K562 (cell line): ENCODE results near the gene CPSF4. TPM values are rescaled to one million over a fixed set of nuclear protein-coding genes. Genes with fewer than 3 reads are reported as not detected.

Experiments used
- AFF4 ChIP-seq: sonication (generic); formaldehyde crosslinking; IDR thresholded peaks from 2 replicates; pipeline ENCODE4 v1.8.0; 2023; ENCODE audit warnings: mild to moderate bottlenecking, missing genetic modification reagents
- E2F5 ChIP-seq: sonication (generic); formaldehyde crosslinking; IDR thresholded peaks from 2 replicates; pipeline ENCODE4 v1.8.0; 2022; ENCODE audit warnings: mild to moderate bottlenecking, missing genetic modification reagents
- ESRRB ChIP-seq: fragments of 250-450 bp; sonication (Bioruptor Pico); IDR thresholded peaks from 2 replicates; pipeline ENCODE4 v1.5.0; 2020; ENCODE audit warnings: mild to moderate bottlenecking, moderate library complexity, borderline replicate concordance
- FOXK1 ChIP-seq: sonication (generic); formaldehyde crosslinking; IDR thresholded peaks from 2 replicates; pipeline ENCODE4 v1.8.0; 2022; ENCODE audit warnings: missing genetic modification reagents, mild to moderate bottlenecking, borderline replicate concordance
- KLF10 ChIP-seq: fragments of 250-450 bp; sonication (Bioruptor Pico); IDR thresholded peaks from 2 replicates; pipeline ENCODE4 v1.6.1; 2021; ENCODE audit warnings: matching md5 sums
- LARP7 ChIP-seq: fragments of 450-650 bp; IDR thresholded peaks from 2 replicates; pipeline ENCODE4 v1.6.1; 2016
- MED1 ChIP-seq: sonication (generic); formaldehyde crosslinking; IDR thresholded peaks from 2 replicates; pipeline ENCODE4 v1.8.1; 2023; ENCODE audit warnings: missing genetic modification reagents, borderline replicate concordance
- NR1H2 ChIP-seq: sonication (generic); formaldehyde crosslinking; IDR thresholded peaks from 2 replicates; pipeline ENCODE4 v1.4.0; 2020; ENCODE audit warnings: mild to moderate bottlenecking, missing genetic modification reagents
- POLR2A ChIP-seq: fragments of 450-650 bp; conservative IDR thresholded peaks from 2 replicates; pipeline ENCODE4 v1.6.1; 2016
- POLR2B ChIP-seq: fragments of 450-650 bp; IDR thresholded peaks from 2 replicates; pipeline ENCODE4 v1.6.1; 2018; ENCODE audit warnings: low read depth; ENCODE audit not compliant: partially characterized antibody
- PRMT5 ChIP-seq: sonication (generic); formaldehyde crosslinking; IDR thresholded peaks from 2 replicates; pipeline ENCODE4 v1.5.0; 2020; ENCODE audit warnings: missing genetic modification reagents
- RBM22 ChIP-seq: fragments of 200-400 bp; formaldehyde crosslinking; IDR thresholded peaks from 2 replicates; pipeline ENCODE4 v1.6.1; 2018; ENCODE audit warnings: low read length, low read depth; ENCODE audit not compliant: poor library complexity, severe bottlenecking
- ZBED1 ChIP-seq: IDR thresholded peaks from 2 replicates; pipeline ENCODE4 v1.6.1; 2014
- ZBTB34 ChIP-seq: fragments of 250-450 bp; sonication (Bioruptor Pico); IDR thresholded peaks from 2 replicates; pipeline ENCODE4 v1.8.0; 2021; ENCODE audit warnings: mild to moderate bottlenecking, moderate library complexity
- ZC3H8 ChIP-seq: fragments of 450-650 bp; IDR thresholded peaks from 2 replicates; pipeline ENCODE4 v1.6.1; 2017
- ZNF431 ChIP-seq: sonication (generic); formaldehyde crosslinking; IDR thresholded peaks from 2 replicates; pipeline ENCODE4 v1.8.0; 2022; ENCODE audit warnings: mild to moderate bottlenecking, missing genetic modification reagents
- polyA plus RNA-seq, 8 experiments: library from polyadenylated mRNA; depleted of rRNA in 4 of 8; stranded (reverse) in 5 of 8; unstranded in 3 of 8; fragments of >200 nt; fragmentation: Nextera tagmentation in 2 of 8; fragmentation: Illumina TruSeq in 1 of 8; extraction: Ambion mirVana in 2 of 8; extraction: Trizol in 1 of 8; gene quantifications; 2 replicates each; pipeline versions ENCODE4 v1.2.1 to v1.2.3, GENCODE V29; 2011 to 2014; ENCODE audit warnings: inconsistent platforms in 1 of 8, missing spikeins in 1 of 8
- total RNA-seq, 7 experiments: library from RNA; depleted of rRNA in 6 of 7; stranded (reverse); fragments of >200 nt in 6 of 7; fragmentation: Illumina TruSeq in 2 of 7; extraction: Trizol in 2 of 7; gene quantifications; 2 replicates each; pipeline versions ENCODE4 v1.2.1 to v1.2.3, GENCODE V29; 2011 to 2021; ENCODE audit warnings: low replicate concordance in 1 of 7
- TF ChIP-seq, protein P1 (sequence below), 2 experiments: fragments of 450-650 bp in 1 of 2; sonication (generic) in 1 of 2; formaldehyde crosslinking in 1 of 2; IDR thresholded peaks in 1 of 2; conservative IDR thresholded peaks in 1 of 2; 2 replicates each; pipeline versions ENCODE4 v1.6.1 to v1.8.1; 2016 to 2023; ENCODE audit warnings: mild to moderate bottlenecking in 2 of 2, moderate library complexity in 2 of 2, inconsistent platforms in 1 of 2, missing genetic modification reagents in 1 of 2
- TF ChIP-seq, protein P2 (sequence below): IDR thresholded peaks from 2 replicates; pipeline ENCODE4 v1.6.1; 2016; ENCODE audit warnings: missing genetic modification characterization, missing compliant biosample characterization
- TF ChIP-seq, protein P3 (sequence below): conservative IDR thresholded peaks from 2 replicates; pipeline ENCODE4 v1.6.1; 2011; ENCODE audit warnings: low read depth, mild to moderate bottlenecking, low read length; ENCODE audit not compliant: control insufficient read depth

Gene CPSF4
- total and polyA plus RNA-seq, 9 of the 15 experiments (the other 6 are each of a cell fraction or from before 2014, with no cell fraction given) = 16.9 to 118 (median 71.7) TPM

GRCh38 chr7:99397297-99397983 lies 41.3 kb upstream of the CPSF4 start (continued):
- TF ChIP-seq, protein P1, sequence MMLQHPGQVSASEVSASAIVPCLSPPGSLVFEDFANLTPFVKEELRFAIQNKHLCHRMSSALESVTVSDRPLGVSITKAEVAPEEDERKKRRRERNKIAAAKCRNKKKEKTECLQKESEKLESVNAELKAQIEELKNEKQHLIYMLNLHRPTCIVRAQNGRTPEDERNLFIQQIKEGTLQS (IDR thresholded peaks at IDR 0.05) = no peak
- TF ChIP-seq, protein P1 (CRISPR knock-in tag; conservative IDR thresholded peaks at IDR 0.05) = no peak
- TF ChIP-seq KLF10 (CRISPR knock-in tag) (no peak), ZBTB34 (CRISPR knock-in tag) (no peak), ZC3H8 (no peak), NR1H2 (no peak), ZNF431 (no peak), RBM22 (peak; percentile 43), MED1 (CRISPR knock-in tag) (no peak), POLR2A (peak; percentile 71), ZBED1 (0 out of 2 replicates have a peak, but pooled peaks have one; percentile 11), PRMT5 (no peak), LARP7 (no peak), E2F5 (CRISPR knock-in tag) (no peak), AFF4 (CRISPR knock-in tag) (no peak), POLR2B (peak; percentile 10), ESRRB (no peak), FOXK1 (no peak)
- TF ChIP-seq, protein P2, sequence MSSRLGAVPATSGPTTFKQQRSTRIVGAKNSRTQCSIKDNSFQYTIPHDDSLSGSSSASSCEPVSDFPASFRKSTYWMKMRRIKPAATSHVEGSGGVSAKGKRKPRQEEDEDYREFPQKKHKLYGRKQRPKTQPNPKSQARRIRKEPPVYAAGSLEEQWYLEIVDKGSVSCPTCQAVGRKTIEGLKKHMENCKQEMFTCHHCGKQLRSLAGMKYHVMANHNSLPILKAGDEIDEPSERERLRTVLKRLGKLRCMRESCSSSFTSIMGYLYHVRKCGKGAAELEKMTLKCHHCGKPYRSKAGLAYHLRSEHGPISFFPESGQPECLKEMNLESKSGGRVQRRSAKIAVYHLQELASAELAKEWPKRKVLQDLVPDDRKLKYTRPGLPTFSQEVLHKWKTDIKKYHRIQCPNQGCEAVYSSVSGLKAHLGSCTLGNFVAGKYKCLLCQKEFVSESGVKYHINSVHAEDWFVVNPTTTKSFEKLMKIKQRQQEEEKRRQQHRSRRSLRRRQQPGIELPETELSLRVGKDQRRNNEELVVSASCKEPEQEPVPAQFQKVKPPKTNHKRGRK (tag) = no peak
- TF ChIP-seq, protein P3, sequence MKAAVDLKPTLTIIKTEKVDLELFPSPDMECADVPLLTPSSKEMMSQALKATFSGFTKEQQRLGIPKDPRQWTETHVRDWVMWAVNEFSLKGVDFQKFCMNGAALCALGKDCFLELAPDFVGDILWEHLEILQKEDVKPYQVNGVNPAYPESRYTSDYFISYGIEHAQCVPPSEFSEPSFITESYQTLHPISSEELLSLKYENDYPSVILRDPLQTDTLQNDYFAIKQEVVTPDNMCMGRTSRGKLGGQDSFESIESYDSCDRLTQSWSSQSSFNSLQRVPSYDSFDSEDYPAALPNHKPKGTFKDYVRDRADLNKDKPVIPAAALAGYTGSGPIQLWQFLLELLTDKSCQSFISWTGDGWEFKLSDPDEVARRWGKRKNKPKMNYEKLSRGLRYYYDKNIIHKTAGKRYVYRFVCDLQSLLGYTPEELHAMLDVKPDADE = no peak
